Lower lobe of right lung (tissue), 2 donors: ENCODE measurements around the gene PLCXD1. TPM values are rescaled to one million over a fixed set of nuclear protein-coding genes. Genes with fewer than 3 reads are reported as not detected.
"Not testable (repeated sequence)": the region's sequence is repeated elsewhere in the genome, so short reads cannot be mapped to it uniquely, and the experiment has no call there.

Source experiments
- ATAC-seq, 2 donors: fragments of 200-7000 bp; cut with Tn5 transposase; one replicate each; pipeline ENCODE4 v1.9.1; 2020 to 2022; ENCODE audit warnings: mild to moderate bottlenecking in 2 of 2, moderate library complexity in 2 of 2
- DNase-seq: peaks from one replicate; pipeline ENCODE4 v3.0.0-alpha.2; 2020
- H3K27ac ChIP-seq: fragments of 200-600 bp; one replicate; pipeline ENCODE4 v1.8.0; 2022
- H3K27me3 ChIP-seq: fragments of 200-600 bp; one replicate; pipeline ENCODE4 v1.8.0; 2022; ENCODE audit warnings: low read depth
- H3K36me3 ChIP-seq: fragments of 200-600 bp; one replicate; pipeline ENCODE4 v1.8.0; 2022; ENCODE audit warnings: mild to moderate bottlenecking
- H3K4me1 ChIP-seq: fragments of 200-600 bp; one replicate; pipeline ENCODE4 v1.8.0; 2022
- H3K4me3 ChIP-seq: fragments of 200-600 bp; one replicate; pipeline ENCODE4 v1.8.0; 2022; ENCODE audit warnings: mild to moderate bottlenecking
- H3K9me3 ChIP-seq: fragments of 200-600 bp; one replicate; pipeline ENCODE4 v1.8.0; 2022
- intact Hi-C: fragments of 100-400 bp; cut with DNase I; formaldehyde crosslinking; loops from one replicate; pipeline ENCODE4 v1.11.0; 2022
- long read RNA-seq: library from polyadenylated mRNA; unstranded; transcript quantifications from one replicate; pipeline ENCODE4 v2.0.0, GENCODE V29; 2021
- total RNA-seq: library from RNA; stranded (reverse); fragmentation: NEBNext Ultra II Directional; extraction: Animal tissue kit (Norgen Biotek cat#: 25700); gene quantifications from one replicate; pipeline ENCODE4 v1.2.1, GENCODE V29; 2021
- TF ChIP-seq, protein P1 (sequence below): fragments of 200-600 bp; IDR thresholded peaks from one replicate; pipeline ENCODE4 v1.8.0; 2022; ENCODE audit warnings: antibody characterized with exemption, mild to moderate bottlenecking
- donor health status: DM: no; HTN: yes; CAD: no; lungs with severe emphysema.

PLCXD1 gene, protein sequence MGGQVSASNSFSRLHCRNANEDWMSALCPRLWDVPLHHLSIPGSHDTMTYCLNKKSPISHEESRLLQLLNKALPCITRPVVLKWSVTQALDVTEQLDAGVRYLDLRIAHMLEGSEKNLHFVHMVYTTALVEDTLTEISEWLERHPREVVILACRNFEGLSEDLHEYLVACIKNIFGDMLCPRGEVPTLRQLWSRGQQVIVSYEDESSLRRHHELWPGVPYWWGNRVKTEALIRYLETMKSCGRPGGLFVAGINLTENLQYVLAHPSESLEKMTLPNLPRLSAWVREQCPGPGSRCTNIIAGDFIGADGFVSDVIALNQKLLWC
- total RNA-seq: 23.7 TPM
- long read RNA-seq, full-length matches to known transcripts: 2 of 14 reads
- long read RNA-seq, partial matches to known transcripts: 2 of 14 reads
- long read RNA-seq, other reads (novel, unspliced or antisense): 10 of 14 reads

DNA sequence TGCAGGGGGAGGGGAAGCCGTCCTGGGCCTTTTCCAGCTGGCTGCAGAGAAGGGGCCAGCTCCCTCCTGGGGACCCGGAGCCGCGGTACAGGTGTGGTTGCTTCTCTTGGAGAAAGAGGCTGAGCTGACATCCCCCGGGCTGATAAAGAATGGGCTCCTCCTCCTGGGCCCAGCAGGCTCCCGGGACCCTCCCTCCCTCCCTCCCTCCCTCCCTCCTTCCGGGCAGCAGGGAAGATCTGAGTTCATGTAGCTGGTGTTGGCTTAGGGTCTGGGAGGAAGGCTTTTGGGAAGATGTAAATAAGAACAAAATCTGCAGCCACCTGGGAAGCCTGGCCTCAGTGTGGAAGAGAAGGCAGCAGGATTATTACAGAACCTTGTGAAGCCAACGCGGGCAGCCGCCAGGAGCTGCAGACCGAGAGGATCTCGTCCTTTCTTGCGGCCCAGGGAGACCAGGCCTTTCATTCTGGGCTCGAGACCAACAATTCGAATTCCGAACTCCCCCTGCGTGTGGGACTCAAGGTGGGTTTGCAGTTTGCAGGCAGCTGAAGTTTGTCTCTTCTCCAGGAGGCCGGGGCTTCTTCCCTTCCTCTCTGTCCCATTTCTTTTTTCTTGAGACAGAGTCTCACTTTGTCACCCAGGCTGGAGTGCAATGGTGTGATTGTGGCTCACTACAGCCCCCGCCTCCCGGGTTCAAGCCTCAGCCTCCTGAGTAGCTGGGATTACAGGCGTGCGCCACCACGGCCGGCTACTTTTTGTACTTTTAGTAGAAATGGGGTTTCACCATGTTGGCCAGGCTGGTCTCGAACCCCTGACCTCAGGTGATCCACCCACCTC lies at the start of gene PLCXD1:
Gene PLCXD1, plus strand, starts transcription at position 216 of the 834 bp plus-strand sequence. CDS start 2,807 bp downstream, outside the sequence.
- Histone ChIP-seq H3K4me1 (peaks cover 13% of the 10 kb centered on the region), H3K4me3 (peak within 1 kb of the TSS; percentile 36), H3K36me3 (peaks cover 19% of the 10 kb centered on the region), H3K27ac (no peak within 1 kb of the TSS), H3K27me3 (no peaks in the 10 kb centered on the region), H3K9me3 (no peaks in the 10 kb centered on the region)
- peak; percentile 49 for DNase-seq
- no peak for ATAC-seq
- intact Hi-C loops: no loop called here
- TF ChIP-seq, protein P1, sequence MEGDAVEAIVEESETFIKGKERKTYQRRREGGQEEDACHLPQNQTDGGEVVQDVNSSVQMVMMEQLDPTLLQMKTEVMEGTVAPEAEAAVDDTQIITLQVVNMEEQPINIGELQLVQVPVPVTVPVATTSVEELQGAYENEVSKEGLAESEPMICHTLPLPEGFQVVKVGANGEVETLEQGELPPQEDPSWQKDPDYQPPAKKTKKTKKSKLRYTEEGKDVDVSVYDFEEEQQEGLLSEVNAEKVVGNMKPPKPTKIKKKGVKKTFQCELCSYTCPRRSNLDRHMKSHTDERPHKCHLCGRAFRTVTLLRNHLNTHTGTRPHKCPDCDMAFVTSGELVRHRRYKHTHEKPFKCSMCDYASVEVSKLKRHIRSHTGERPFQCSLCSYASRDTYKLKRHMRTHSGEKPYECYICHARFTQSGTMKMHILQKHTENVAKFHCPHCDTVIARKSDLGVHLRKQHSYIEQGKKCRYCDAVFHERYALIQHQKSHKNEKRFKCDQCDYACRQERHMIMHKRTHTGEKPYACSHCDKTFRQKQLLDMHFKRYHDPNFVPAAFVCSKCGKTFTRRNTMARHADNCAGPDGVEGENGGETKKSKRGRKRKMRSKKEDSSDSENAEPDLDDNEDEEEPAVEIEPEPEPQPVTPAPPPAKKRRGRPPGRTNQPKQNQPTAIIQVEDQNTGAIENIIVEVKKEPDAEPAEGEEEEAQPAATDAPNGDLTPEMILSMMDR: no peak

GRCh38 chrX:231637-232277 lies 49.4 kb upstream of the PLCXD1 start:
- H3K4me1 ChIP-seq, H3K36me3 ChIP-seq, intact Hi-C loops, H3K4me3 ChIP-seq, DNase-seq, H3K9me3 ChIP-seq, H3K27ac ChIP-seq, H3K27me3 ChIP-seq: not testable (repeated sequence)
- ATAC-seq: peak; percentile 97

- H3K27ac ChIP-seq, H3K27me3 ChIP-seq, DNase-seq, H3K4me1 ChIP-seq, H3K36me3 ChIP-seq, intact Hi-C loops, H3K9me3 ChIP-seq, H3K4me3 ChIP-seq: not testable (repeated sequence)
- ATAC-seq: peak; percentile 67 to 73
Observed at GRCh38 chrX:232278-232655, 48.9 kb upstream of the PLCXD1 start.

GRCh38 chrX:236201-236600 lies 45.0 kb upstream of the PLCXD1 start:
- H3K4me1 ChIP-seq, H3K27ac ChIP-seq, DNase-seq, intact Hi-C loops, ATAC-seq, H3K36me3 ChIP-seq, H3K4me3 ChIP-seq, H3K27me3 ChIP-seq, H3K9me3 ChIP-seq: not testable (repeated sequence)

DNA sequence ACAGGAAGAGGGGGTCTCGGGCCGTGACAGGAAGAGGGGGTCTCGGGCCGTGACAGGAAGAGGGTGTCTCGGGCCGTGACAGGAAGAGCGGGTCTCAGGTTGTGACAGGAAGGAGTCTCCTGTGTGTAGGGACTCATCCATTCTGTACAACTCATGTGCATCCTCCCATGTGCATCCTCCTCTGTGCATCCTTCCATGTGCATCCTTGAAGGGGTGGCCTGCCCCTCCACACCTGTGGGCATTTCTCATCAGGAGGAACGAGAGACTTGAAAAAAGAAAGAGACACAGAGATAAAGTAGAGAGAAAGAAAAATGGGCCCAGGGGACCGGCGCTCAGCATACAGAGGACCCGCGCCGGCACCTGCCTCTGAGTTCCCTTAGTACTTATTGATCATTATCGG lies 30.2 kb upstream of the PLCXD1 start:
- no peaks in the 10 kb centered on the region for H3K36me3 ChIP-seq
- H3K27ac ChIP-seq: no peak overlapping the region
- no peak overlapping the region for H3K4me3 ChIP-seq
- no peaks in the 10 kb centered on the region for H3K27me3 ChIP-seq
- intact Hi-C loops: no loop called here
- no peaks in the 10 kb centered on the region for H3K9me3 ChIP-seq
- no peak for ATAC-seq
- no peak for DNase-seq
- no peaks in the 10 kb centered on the region for H3K4me1 ChIP-seq
- TF ChIP-seq, protein P1: no peak

- ATAC-seq, DNase-seq, H3K4me1 ChIP-seq, H3K36me3 ChIP-seq, H3K27me3 ChIP-seq, H3K27ac ChIP-seq, H3K4me3 ChIP-seq, intact Hi-C loops, H3K9me3 ChIP-seq: not testable (repeated sequence)
Observed at GRCh38 chrX:251396-252243, 29.6 kb upstream of the PLCXD1 start.
